GM18517 (cell line): ENCODE results near the gene MRPL45.
A peak's percentile ranks its signal among the peaks of the same experiment; 100 is the strongest.

ENCODE experiments used
- ATAC-seq: cut with Tn5 transposase; IDR thresholded peaks from one replicate; pipeline ENCODE4 v1.9.1; 2021; ENCODE audit warnings: mild to moderate bottlenecking, moderate library complexity; ENCODE audit not compliant: unreplicated experiment

MRPL45 gene

GRCh38 chr17:38344420-38344745 is 47.4 kb downstream of the MRPL45 start:
- no peak for ATAC-seq

GRCh38 chr17:38345743-38346142 is 48.8 kb downstream of the MRPL45 start:
- no peak for ATAC-seq

- no peak for ATAC-seq
Measured at GRCh38 chr17:38349097-38349730, 52.2 kb downstream of the MRPL45 start.

GRCh38 chr17:38350035-38350434 is 53.1 kb downstream of the MRPL45 start:
- no peak for ATAC-seq

GRCh38 chr17:38351412-38352222 is 54.6 kb downstream of the MRPL45 start, which contains the start of gene SOCS7:
Gene SOCS7, plus strand, starts transcription at chr17:38351844. Its CDS starts 209 bp downstream, at chr17:38352053.
- ATAC-seq = peak; percentile 85

GRCh38 chr17:38352245-38353085 is 55.5 kb downstream of the MRPL45 start:
- peak; percentile 12 for ATAC-seq

GRCh38 chr17:38353086-38353604 is 56.2 kb downstream of the MRPL45 start:
- ATAC-seq = no peak

- no peak for ATAC-seq
Measured at GRCh38 chr17:38353668-38354067, 56.7 kb downstream of the MRPL45 start.

- no peak for ATAC-seq
Measured at GRCh38 chr17:38354466-38354865, 57.5 kb downstream of the MRPL45 start.

- ATAC-seq = no peak
Measured at GRCh38 chr17:38355251-38355650, 58.3 kb downstream of the MRPL45 start.

GRCh38 chr17:38357486-38358123 is 60.6 kb downstream of the MRPL45 start:
- ATAC-seq = no peak

GRCh38 chr17:38358586-38359513 is 61.9 kb downstream of the MRPL45 start:
- ATAC-seq = no peak

GRCh38 chr17:38361694-38362465 is 64.9 kb downstream of the MRPL45 start:
- ATAC-seq = no peak

GRCh38 chr17:38363016-38363415 is 66.0 kb downstream of the MRPL45 start:
- no peak for ATAC-seq

- ATAC-seq = no peak
Measured at GRCh38 chr17:38364741-38365140, 67.8 kb downstream of the MRPL45 start.

GRCh38 chr17:38369124-38369886 is 72.3 kb downstream of the MRPL45 start:
- ATAC-seq = no peak
